Measurements from ENCODE around the gene CASK.

- TF ChIP-seq CTCF (IDR thresholded peaks at IDR 0.05), result no peak
- no peak for TF ChIP-seq POLR2A (IDR thresholded peaks at IDR 0.05)
Observed at GRCh38 chrX:41596596-41596995, 326.8 kb downstream of the CASK start.
